Placental epithelial cell (primary cell): Measurements from ENCODE around the gene ATP1B3. TPM values are rescaled to one million over a fixed set of nuclear protein-coding genes. Genes with fewer than 3 reads are reported as not detected.

Source experiments
- small RNA-seq: library from RNA; depleted of rRNA; stranded (forward); fragments of <200 nt; gene quantifications from one replicate; pipeline ENCODE3, GENCODE V24; 2012
- total RNA-seq: library from RNA; depleted of rRNA; stranded (reverse); fragments of >200 nt; gene quantifications from 2 replicates; pipeline ENCODE4 v1.2.3, GENCODE V29; 2012

Gene ATP1B3
- 12.6 and 36.4 TPM in 2 replicates for total RNA-seq

DNA sequence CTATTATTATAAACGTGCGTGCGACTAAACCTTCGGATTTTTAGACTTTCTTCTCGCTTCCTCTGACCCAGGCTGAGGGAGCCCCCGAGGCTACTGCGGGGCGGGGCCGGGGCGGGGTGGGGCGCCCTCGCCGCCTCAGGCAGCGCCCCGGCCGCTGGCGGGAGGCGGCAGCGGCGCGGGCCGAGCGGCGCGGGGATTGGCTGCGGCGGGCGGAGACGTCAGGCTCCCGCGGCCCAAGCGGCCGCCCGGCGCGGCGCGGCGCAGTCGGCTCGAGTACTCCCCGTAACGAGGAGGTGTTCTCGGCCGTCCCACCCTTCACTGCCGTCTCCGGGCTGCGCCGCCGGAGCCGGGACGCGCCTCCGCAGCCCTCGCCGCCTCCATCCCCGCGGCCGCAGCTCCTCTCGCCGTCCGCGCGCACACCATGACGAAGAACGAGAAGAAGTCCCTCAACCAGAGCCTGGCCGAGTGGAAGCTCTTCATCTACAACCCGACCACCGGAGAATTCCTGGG lies at the start of gene ATP1B3:
TSS of gene ATP1B3 (plus strand) at position 263 of the 510 bp plus-strand sequence. CDS start at position 422, 159 bp downstream.

Small RNA genes within 50 kb of the gene (small RNA-seq; reads per million reads assigned to genes)
- gene HMGN2P25 (not detected), gene RNU6-509P (0.12 reads per million)

Other genes with a start within 250 kb of the ATP1B3 start
- gene RNF7, start 138.3 kb upstream of the ATP1B3 start, total RNA-seq: 42.4 and 64.0 TPM in 2 replicates
- gene GRK7, start 113.2 kb upstream of the ATP1B3 start, total RNA-seq: 0.11 TPM in 1 of 2 replicates, not detected in the other